Gastroesophageal sphincter (tissue), 4 donors: ENCODE results near the gene CCDC47. TPM values are rescaled to one million over a fixed set of nuclear protein-coding genes. Genes with fewer than 3 reads are reported as not detected.
A peak's percentile ranks its signal among the peaks of the same experiment; 100 is the strongest.

Experiments used
- ATAC-seq: fragments of 150-250 bp; one replicate; pipeline ENCODE4 v1.9.1; 2016; ENCODE audit warnings: mild to moderate bottlenecking, moderate library complexity
- H3K27ac ChIP-seq, 4 donors: fragments of 200-600 bp; sonication (generic) in 3 of 4; 1 replicate in 3 of 4; 2 replicates in 1 of 4; pipeline ENCODE4 v1.5.1; 2016 to 2019
- H3K27me3 ChIP-seq: fragments of 200-600 bp; sonication (generic); one replicate; pipeline ENCODE4 v1.5.1; 2019
- H3K36me3 ChIP-seq, 2 donors: fragments of 200-600 bp; sonication (generic); one replicate each; pipeline ENCODE4 v1.5.1; 2019; ENCODE audit warnings: control low read depth in 1 of 2
- H3K4me1 ChIP-seq, 3 donors: fragments of 200-600 bp; sonication (generic); 1 replicate in 2 of 3; 2 replicates in 1 of 3; pipeline ENCODE4 v1.5.1; 2016 to 2019; ENCODE audit warnings: control low read depth in 2 of 3
- H3K4me3 ChIP-seq, 2 donors: fragments of 200-600 bp; sonication (generic); one replicate each; pipeline ENCODE4 v1.5.1; 2019; ENCODE audit warnings: mild to moderate bottlenecking in 1 of 2, moderate library complexity in 1 of 2
- H3K9me3 ChIP-seq, 3 donors: fragments of 200-600 bp; sonication (generic); one replicate each; pipeline ENCODE4 v1.5.1; 2017 to 2019; ENCODE audit warnings: control low read depth in 2 of 3
- POLR2A ChIP-seq, 2 donors: fragments of 450-650 bp; IDR thresholded peaks; one replicate each; pipeline ENCODE4 v1.6.1; 2017; ENCODE audit warnings: antibody characterized with exemption in 2 of 2, mild to moderate bottlenecking in 2 of 2, moderate library complexity in 1 of 2
- WGBS, 2 donors: methylation state at CpG; one replicate each; pipeline ENCODE4 v1.1.5; 2018; ENCODE audit warnings: low coverage in 1 of 2; 5-methylcytosine and 5-hydroxymethylcytosine counted together
- total RNA-seq, 4 donors: library from RNA; depleted of rRNA; stranded (reverse); fragments of >200 nt; gene quantifications; one replicate each; pipeline ENCODE4 v1.1.0, GENCODE V29; 2016

Gene CCDC47
- total RNA-seq, 4 donors from 2014 or later: 53.1 to 62.0 (median 58.9) TPM

DNA sequence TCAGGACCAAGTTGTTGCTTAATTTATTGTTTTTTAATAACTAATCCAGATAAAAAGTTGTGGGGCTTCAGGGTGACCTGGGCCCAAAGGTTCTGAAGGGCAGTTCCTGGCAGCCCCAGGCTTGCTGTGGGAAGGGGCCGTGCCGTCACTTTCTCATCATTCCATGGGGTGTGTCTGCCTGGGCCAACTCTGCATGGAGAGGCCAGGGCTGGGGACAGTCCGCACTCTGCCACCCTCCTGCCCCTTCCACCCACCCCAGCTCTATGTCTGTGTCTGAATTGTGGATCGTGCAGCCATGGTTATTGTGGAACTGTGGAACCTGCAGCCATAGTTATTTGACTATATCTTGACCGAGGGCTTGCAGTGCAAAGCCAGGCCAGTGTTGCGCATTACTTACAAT, 77.5 kb downstream of the CCDC47 start:
- Histone ChIP-seq H3K9me3 (no peaks in the 10 kb centered on the region), H3K27ac (peak overlapping the region in 1 of 4 donors; percentile 78), H3K4me1 (peaks cover 0 to 58% (median 12%) of the 10 kb centered on the region in 3 donors), H3K36me3 (peaks cover 0 to 46% of the 10 kb centered on the region in 2 donors), H3K27me3 (no peaks in the 10 kb centered on the region), H3K4me3 (no peak overlapping the region)
- TF ChIP-seq POLR2A (IDR thresholded peaks at IDR 0.05): no peak
- WGBS, 2 donors: 67 to 80% methylated on average over 1 to 2 of the region's 6 CpGs
- no peak for ATAC-seq

Other genes with a start within 250 kb of the CCDC47 start
- 10 to 100 TPM; 27.1 to 50.0 (median 36.8) TPM for gene DCAF7, start 223.1 kb downstream of the CCDC47 start, total RNA-seq
- gene TACO1, start 172.7 kb downstream of the CCDC47 start, total RNA-seq: 10 to 100 TPM; 11.4 to 18.3 (median 14.6) TPM
- gene MAP3K3, start 151.2 kb downstream of the CCDC47 start, total RNA-seq: 100 to 1,000 TPM in 1 of 4 donors, 10 to 100 TPM in 3; 64.9 to 108 (median 85.7) TPM
- gene LIMD2, start 73.5 kb downstream of the CCDC47 start, total RNA-seq: 10 to 100 TPM in 1 of 4 donors, 1 to 10 TPM in 3; 2.3 to 11.0 (median 6.7) TPM
- gene STRADA, start 31.8 kb downstream of the CCDC47 start, total RNA-seq: 10 to 100 TPM; 14.4 to 39.1 (median 23.3) TPM
- 100 to 1,000 TPM in 2 of 4 donors, 10 to 100 TPM in 2; 66.6 to 126 (median 98.8) TPM for gene DDX42, start 573 bp upstream of the CCDC47 start, total RNA-seq
- 100 to 1,000 TPM in 2 of 4 donors, 10 to 100 TPM in 2; 79.5 to 110 (median 95.7) TPM for gene PSMC5, start 53.8 kb upstream of the CCDC47 start, total RNA-seq
- gene FTSJ3, start 54.1 kb upstream of the CCDC47 start, total RNA-seq: 10 to 100 TPM; 36.3 to 53.2 (median 51.7) TPM
- gene SMARCD2, start 69.1 kb upstream of the CCDC47 start, total RNA-seq: 100 to 1,000 TPM; 103 to 160 (median 141) TPM
- gene CSH2, start 100.1 kb upstream of the CCDC47 start, total RNA-seq: under 1 TPM in 1 of 4 donors, not detected in 3; 0.23 TPM
- not detected for gene GH2, start 108.3 kb upstream of the CCDC47 start, total RNA-seq
- gene CSH1, start 123.0 kb upstream of the CCDC47 start, total RNA-seq: not detected
- gene CSHL1, start 137.7 kb upstream of the CCDC47 start, total RNA-seq: not detected
- gene GH1, start 145.2 kb upstream of the CCDC47 start, total RNA-seq: not detected
- gene CD79B, start 158.7 kb upstream of the CCDC47 start, total RNA-seq: 1 to 10 TPM in 3 of 4 donors, not detected in 1; 2.0 to 5.9 (median 3.3) TPM
- under 1 TPM; 0.15 to 0.47 (median 0.35) TPM for gene SCN4A, start 199.3 kb upstream of the CCDC47 start, total RNA-seq
- gene PRR29, start 224.8 kb upstream of the CCDC47 start, total RNA-seq: 1 to 10 TPM in 1 of 4 donors, under 1 TPM in 2, not detected in 1; 0.23 to 1.1 (median 0.57) TPM
- 10 to 100 TPM in 3 of 4 donors, 1 to 10 TPM in 1; 7.2 to 71.1 (median 36.7) TPM for gene ICAM2, start 247.0 kb upstream of the CCDC47 start, total RNA-seq